ENCODE results near the gene DNM2. TPM values are rescaled to one million over a fixed set of nuclear protein-coding genes. Genes with fewer than 3 reads are reported as not detected.
"Not testable (repeated sequence)": the region's sequence is repeated elsewhere in the genome, so short reads cannot be mapped to it uniquely, and the experiment has no call there.

The DNM2 gene
- total RNA-seq, 1 donor from 2014 or later, result 71.1 TPM

DNA sequence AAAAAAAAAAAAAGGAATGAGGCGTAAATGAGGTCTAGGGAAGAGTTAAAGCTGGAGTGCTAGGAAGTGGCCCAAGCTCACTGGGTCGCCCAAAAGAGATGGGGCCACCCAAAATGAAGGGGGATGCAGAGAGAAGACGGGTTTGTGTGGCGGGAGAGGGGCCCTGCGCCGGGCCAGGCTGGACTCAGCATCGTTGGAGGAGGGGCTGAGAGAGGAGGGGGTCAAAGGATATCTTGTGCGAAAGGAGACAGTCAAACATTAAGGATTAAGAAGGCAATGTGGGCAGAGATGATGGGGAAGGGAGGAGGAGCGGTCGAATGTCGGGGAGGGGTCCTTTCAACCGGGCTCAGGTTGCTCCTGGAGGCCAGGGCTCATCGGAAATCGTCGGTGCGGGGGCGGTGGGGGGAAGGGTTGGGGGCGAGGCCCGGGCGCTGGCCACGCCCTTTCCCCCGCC lies 152.6 kb downstream of the DNM2 start:
- DNase-seq, result no peak

DNA sequence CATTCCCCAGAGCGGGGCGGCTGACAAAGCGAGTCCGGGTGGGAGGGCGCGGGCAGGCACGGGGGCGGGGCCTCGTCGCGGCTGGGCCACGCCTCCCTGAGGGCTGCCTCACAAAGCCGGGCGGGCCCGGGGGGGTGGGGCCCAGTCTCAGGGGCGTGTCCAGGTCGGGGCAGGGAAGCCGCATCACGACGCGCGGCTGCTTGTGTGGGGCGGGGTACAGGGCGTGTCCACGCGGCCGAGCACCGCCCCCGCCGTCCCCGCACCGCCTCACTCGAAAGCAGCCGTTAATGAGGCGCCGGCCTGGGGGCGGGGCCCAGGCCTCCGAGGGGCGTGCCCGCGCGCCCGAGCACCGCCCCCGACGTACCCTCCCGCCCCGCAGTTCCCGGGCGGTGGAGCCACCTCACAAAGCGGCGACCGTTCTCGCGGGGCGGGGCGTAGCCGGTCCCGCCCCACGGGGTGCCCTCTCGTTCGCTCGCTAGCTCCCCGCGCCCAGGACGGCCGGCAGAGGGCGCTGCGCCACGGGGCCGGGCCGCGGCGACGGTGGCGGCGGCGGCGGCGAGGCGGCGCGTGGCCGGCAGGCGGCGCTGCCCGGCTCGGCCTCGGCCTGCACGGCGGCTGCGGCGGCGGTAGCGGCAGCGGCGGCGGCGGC lies 153.2 kb downstream of the DNM2 start, which contains the start of gene CARM1:
CARM1 (plus strand) TSS at position 599 of the 649 bp plus-strand sequence. CDS start 150 bp downstream, outside the sequence.
- peak; percentile 99 for DNase-seq

DNA sequence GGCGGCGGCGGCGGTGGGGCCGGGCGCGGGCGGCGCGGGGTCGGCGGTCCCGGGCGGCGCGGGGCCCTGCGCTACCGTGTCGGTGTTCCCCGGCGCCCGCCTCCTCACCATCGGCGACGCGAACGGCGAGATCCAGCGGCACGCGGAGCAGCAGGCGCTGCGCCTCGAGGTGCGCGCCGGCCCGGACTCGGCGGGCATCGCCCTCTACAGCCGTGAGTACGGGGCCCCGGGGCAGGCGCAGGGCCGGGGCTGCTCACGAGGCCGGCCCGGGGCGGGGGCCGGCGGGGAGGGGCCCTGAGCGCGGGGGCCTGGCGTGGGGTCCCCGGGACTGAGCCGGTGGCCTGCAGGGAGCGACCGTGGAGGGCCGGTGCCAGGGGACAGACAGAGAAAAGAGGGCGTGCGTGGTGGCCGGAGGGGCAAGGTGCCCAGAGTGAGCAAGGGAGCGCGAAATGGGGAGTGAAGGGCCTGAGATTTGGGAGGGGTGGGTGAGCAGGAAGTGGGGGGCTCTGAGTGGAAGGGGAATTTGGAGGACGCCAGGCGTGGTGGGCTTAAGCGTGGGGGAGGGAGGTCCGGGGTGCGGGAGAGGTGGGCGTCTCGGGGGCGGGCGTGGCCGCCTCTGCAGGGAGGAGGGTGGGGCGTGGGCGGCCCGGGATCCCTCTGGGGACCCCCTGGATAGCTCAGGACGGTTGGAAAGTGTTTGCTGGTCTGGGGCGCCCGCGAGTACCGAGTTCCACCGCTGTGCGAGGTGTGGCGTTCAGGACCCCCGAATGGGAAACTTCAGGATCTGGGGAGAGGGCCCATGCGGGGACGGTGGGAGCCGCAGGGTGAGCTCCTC lies 154.0 kb downstream of the DNM2 start:
- no peak for DNase-seq

DNA sequence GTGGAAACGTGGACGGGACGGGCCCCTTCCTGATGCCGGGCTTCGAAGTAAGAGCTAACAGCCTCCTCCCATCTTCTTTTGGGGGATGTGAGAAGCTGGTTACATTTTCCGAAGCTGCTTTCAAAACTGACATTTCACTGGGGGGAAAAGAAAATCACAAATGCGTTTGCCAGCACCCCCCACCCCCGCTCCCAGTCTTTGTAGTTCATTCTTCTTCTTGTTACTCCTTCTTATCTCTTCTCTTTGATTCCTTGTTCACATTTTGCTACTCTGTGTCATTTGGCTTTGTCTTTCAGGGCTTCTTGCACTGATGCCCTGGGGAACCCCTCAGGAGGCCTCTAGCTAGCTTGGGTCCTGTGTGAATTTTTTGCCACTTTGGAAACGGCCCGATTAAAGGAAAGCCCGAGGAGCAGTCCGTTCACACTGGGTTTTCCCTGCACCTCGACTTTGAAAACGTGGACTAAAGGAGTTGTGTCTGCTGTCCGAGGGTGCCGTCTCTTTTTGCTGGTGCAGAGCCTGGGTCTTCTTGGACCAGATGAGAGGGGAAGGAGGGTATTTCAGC lies 154.7 kb downstream of the DNM2 start:
- no peak for DNase-seq

DNA sequence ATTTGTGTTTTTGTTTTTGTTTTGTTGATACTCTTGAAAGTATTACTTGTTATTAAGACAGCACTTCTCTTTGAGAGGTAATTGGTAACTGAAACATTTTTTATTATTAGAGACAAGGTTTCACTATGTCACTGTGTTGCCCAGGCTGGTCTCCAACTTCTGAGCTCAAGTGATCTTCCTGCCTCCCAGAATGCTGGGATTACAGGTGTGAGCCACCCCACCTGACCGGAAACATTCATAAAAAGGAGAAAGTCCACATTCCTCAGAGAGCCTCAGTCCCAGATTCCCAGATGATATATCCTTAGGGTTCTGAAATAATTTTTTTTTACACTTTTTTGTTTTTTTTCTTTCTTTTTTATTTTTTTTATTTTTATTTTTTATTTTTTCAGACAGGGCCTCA lies 156.1 kb downstream of the DNM2 start:
- no peak for DNase-seq

DNA sequence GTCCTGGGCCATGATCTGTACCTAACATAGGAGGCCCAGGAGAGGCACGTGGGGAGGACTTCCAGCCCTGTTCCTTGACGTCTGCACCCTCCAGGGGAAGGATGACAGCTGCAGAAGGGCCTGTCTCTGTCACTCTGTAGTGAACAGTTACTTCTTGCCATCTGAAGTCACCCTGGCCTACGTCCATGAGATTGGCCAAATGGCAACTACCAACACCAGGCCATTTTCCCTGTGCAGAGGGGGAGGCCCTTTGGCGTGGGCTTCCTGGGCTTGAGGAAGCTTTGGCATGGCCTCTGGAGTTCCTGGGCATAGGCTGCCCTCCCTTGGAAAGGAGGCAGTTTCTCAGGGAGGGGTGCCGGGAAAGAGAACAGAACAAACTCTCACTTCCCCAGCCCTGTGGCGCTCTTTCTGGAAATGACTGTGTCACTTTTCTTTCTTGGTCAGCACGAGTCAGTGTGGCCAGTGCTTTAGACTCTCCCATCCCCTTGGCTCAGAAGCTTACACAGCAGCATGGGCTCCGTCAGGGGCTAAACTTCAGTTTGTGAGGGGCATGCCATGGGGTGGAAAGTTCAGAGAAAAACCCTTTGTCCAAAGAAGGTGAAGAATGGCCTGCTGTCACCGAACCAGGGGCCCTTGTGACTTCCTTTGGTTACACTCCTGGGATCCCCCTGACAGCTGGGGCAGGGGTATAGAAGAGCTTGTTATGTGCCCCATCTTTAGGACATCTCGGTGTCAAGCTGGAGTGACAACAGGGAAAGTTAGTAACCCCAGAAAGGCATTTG lies 158.8 kb downstream of the DNM2 start:
- no peak for DNase-seq

DNA sequence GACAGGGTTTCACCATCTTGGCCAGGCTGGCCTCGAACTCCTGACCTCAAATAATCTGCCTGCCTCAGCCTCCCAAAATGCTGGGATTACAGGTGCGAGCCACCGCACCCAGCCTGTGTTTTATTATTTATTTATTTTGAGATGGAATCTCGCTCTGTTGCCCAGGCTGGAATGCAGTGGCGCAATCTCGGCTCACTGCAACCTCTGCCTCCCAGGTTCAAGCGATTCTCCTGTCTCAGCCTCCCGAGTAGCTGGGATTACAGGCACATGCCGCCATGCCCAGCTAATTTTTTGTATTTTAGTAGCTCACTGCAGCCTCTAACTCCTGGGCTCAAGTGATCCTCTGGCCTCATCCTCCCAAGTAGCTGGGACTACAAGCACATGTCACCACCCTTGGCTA lies 159.7 kb downstream of the DNM2 start:
- DNase-seq, result not testable (repeated sequence)

DNA sequence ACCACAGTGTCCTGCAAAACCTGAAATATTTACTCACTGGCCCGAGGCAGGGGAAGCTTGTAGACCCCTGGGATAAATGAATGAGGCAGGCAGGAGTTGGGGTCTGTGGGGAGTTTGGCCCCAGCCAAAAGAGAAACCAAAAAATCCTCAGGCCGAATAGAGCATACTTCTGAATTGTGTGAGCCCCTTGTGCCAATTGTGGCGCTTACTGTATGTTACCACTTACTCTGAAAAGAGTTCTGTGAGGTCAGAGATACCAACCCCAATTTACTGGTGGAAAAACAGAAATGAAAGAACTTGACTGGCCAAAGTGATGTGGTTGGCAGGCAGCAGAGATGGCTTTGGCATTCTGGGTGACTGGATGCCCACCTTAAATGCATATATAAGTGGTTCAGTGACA lies 160.4 kb downstream of the DNM2 start:
- no peak for DNase-seq

Small RNAs within 50 kb of the gene (small RNA-seq; reads per million reads assigned to genes)
- gene MIR199A1 (ENCODE audit: low replicate concordance), result 1.2 reads per million, percentile 81 among the genes with 10 or more reads in this experiment
- gene MIR4748 (ENCODE audit: low replicate concordance), result not detected
- not detected for gene MIR638 (ENCODE audit: low replicate concordance)
- 0.07 reads per million for gene MIR6793 (ENCODE audit: low replicate concordance)

Other genes starting within 250 kb of the DNM2 start
- 32.8 TPM for gene KEAP1, start 214.7 kb upstream of the DNM2 start, total RNA-seq
- gene S1PR5, start 200.6 kb upstream of the DNM2 start, total RNA-seq, result 6.6 TPM
- gene ATG4D, start 174.2 kb upstream of the DNM2 start, total RNA-seq, result 11.1 TPM
- gene KRI1, start 152.1 kb upstream of the DNM2 start, total RNA-seq, result 12.0 TPM
- gene CDKN2D, start 149.1 kb upstream of the DNM2 start, total RNA-seq, result 17.2 TPM
- 18.0 TPM for gene AP1M2, start 130.8 kb upstream of the DNM2 start, total RNA-seq
- 49.0 TPM for gene SLC44A2, start 92.5 kb upstream of the DNM2 start, total RNA-seq
- 98.6 TPM for gene ILF3, start 63.7 kb upstream of the DNM2 start, total RNA-seq
- 24.0 TPM for gene QTRT1, start 16.6 kb upstream of the DNM2 start, total RNA-seq
- 17.8 TPM for gene TMED1, start 118.1 kb downstream of the DNM2 start, total RNA-seq
- gene C19orf38, start 130.3 kb downstream of the DNM2 start, total RNA-seq, result 3.6 TPM
- gene CARM1, start 153.5 kb downstream of the DNM2 start, total RNA-seq, result 19.2 TPM
- gene YIPF2, start 210.6 kb downstream of the DNM2 start, total RNA-seq, result 30.9 TPM
- 16.3 TPM for gene TIMM29, start 210.7 kb downstream of the DNM2 start, total RNA-seq
- 63.5 TPM for gene SMARCA4, start 243.0 kb downstream of the DNM2 start, total RNA-seq